HepG2 (cell line): ENCODE results near the gene NBPF1. TPM values are rescaled to one million over a fixed set of nuclear protein-coding genes. Genes with fewer than 3 reads are reported as not detected.

Experiments
- AGO2 ChIP-seq: fragments of 200-400 bp; formaldehyde crosslinking; optimal IDR thresholded peaks from 2 replicates; pipeline ENCODE3; 2017; ENCODE audit warnings: mild to moderate bottlenecking, low read depth, low read length, moderate library complexity
- BCL6 ChIP-seq: IDR thresholded peaks from 2 replicates; pipeline ENCODE4 v1.6.1; 2016; ENCODE audit warnings: missing genetic modification reagents, missing compliant biosample characterization
- CHD4 ChIP-seq: fragments of 200-600 bp; sonication (generic); IDR thresholded peaks from 2 replicates; pipeline ENCODE4 v1.7.0; 2017; ENCODE audit warnings: mild to moderate bottlenecking, low read length, borderline replicate concordance
- GTF2F1 ChIP-seq: fragments of 150-350 bp; IDR thresholded peaks from 2 replicates; pipeline ENCODE4 v1.6.1; 2014; ENCODE audit warnings: low read length
- MTA3 ChIP-seq: sonication (generic); formaldehyde crosslinking; IDR thresholded peaks from 2 replicates; pipeline ENCODE4 v1.4.0; 2020; ENCODE audit warnings: missing genetic modification reagents
- NKX3-1 ChIP-seq: sonication (generic); formaldehyde crosslinking; IDR thresholded peaks from 2 replicates; pipeline ENCODE4 v1.5.0; 2020; ENCODE audit warnings: missing genetic modification reagents
- NR2C2 ChIP-seq: sonication (generic); formaldehyde crosslinking; IDR thresholded peaks from 2 replicates; pipeline ENCODE4 v1.4.0; 2020; ENCODE audit warnings: missing genetic modification reagents, mild to moderate bottlenecking, moderate library complexity, borderline replicate concordance
- PHF8 ChIP-seq: sonication (generic); formaldehyde crosslinking; IDR thresholded peaks from 2 replicates; pipeline ENCODE4 v1.5.0; 2020; ENCODE audit warnings: missing genetic modification reagents
- RBM22 ChIP-seq: fragments of 200-400 bp; formaldehyde crosslinking; optimal IDR thresholded peaks from 2 replicates; pipeline ENCODE3; 2017; ENCODE audit warnings: mild to moderate bottlenecking, low read length, moderate library complexity
- RBM39 ChIP-seq: fragments of 200-400 bp; formaldehyde crosslinking; IDR thresholded peaks from one replicate; pipeline ENCODE4 v1.6.1; 2018; ENCODE audit warnings: antibody characterized with exemption, mild to moderate bottlenecking, low read depth, low read length; ENCODE audit not compliant: poor library complexity, severe bottlenecking
- REXO4 ChIP-seq: sonication (generic); formaldehyde crosslinking; IDR thresholded peaks from 2 replicates; pipeline ENCODE4 v1.8.0; 2022; ENCODE audit warnings: missing genetic modification reagents, mild to moderate bottlenecking, borderline replicate concordance
- SMAD1 ChIP-seq: sonication (generic); formaldehyde crosslinking; IDR thresholded peaks from 2 replicates; pipeline ENCODE4 v1.4.0; 2020; ENCODE audit warnings: missing genetic modification reagents, low read depth, mild to moderate bottlenecking, borderline replicate concordance
- SMC3 ChIP-seq: IDR thresholded peaks from 2 replicates; pipeline ENCODE4 v1.6.1; 2011; ENCODE audit warnings: low read length, improper control_type of control experiment
- SUZ12 ChIP-seq: fragments of 150-350 bp; IDR thresholded peaks from 2 replicates; pipeline ENCODE4 v1.6.1; 2014; ENCODE audit warnings: low read depth, low read length
- ZNF232 ChIP-seq: sonication (generic); formaldehyde crosslinking; IDR thresholded peaks from 2 replicates; pipeline ENCODE4 v1.4.0; 2020; ENCODE audit warnings: missing genetic modification reagents, borderline replicate concordance
- ZNF350 ChIP-seq: sonication (generic); formaldehyde crosslinking; IDR thresholded peaks from 2 replicates; pipeline ENCODE4 v1.4.0; 2020; ENCODE audit warnings: mild to moderate bottlenecking, low read depth, missing genetic modification reagents, borderline replicate concordance
- ZNF615 ChIP-seq: sonication (generic); formaldehyde crosslinking; IDR thresholded peaks from 2 replicates; pipeline ENCODE4 v1.5.0; 2020; ENCODE audit warnings: mild to moderate bottlenecking, missing genetic modification reagents, borderline replicate concordance
- ZNF816 ChIP-seq: sonication (generic); formaldehyde crosslinking; IDR thresholded peaks from 2 replicates; pipeline ENCODE4 v1.8.0; 2022; ENCODE audit warnings: missing genetic modification reagents, mild to moderate bottlenecking, borderline replicate concordance
- polyA plus RNA-seq, 8 experiments: library from polyadenylated mRNA; depleted of rRNA in 3 of 8; stranded (reverse) in 7 of 8; unstranded in 1 of 8; fragments of >200 nt; fragmentation: Illumina TruSeq in 4 of 8; extraction: Trizol in 4 of 8; gene quantifications; 2 replicates each; pipeline versions ENCODE4 v1.2.1 to v1.2.3, GENCODE V29; 2011 to 2016; ENCODE audit warnings: low read depth in 4 of 8, missing spikeins in 1 of 8, mixed read lengths in 1 of 8; ENCODE audit not compliant: insufficient read depth in 1 of 8
- total RNA-seq, 5 experiments: library from RNA; depleted of rRNA; stranded (reverse); fragments of >200 nt; fragmentation: Illumina TruSeq; extraction: Trizol; gene quantifications; 2 replicates each; pipeline ENCODE4 v1.2.3, GENCODE V29; 2016; ENCODE audit warnings: low read depth in 1 of 5
- TF ChIP-seq, protein P1 (sequence below): sonication (generic); formaldehyde crosslinking; IDR thresholded peaks from 2 replicates; pipeline ENCODE4 v1.5.0; 2020; ENCODE audit warnings: mild to moderate bottlenecking, missing genetic modification reagents, borderline replicate concordance
- TF ChIP-seq, protein P2 (sequence below): sonication (generic); formaldehyde crosslinking; IDR thresholded peaks from 2 replicates; pipeline ENCODE4 v1.8.1; 2023; ENCODE audit warnings: mild to moderate bottlenecking, missing genetic modification reagents
- TF ChIP-seq, protein P3 (sequence below), 2 experiments: IDR thresholded peaks; 2 replicates each; pipeline ENCODE4 v1.6.1; 2011 to 2012; ENCODE audit warnings: low read length in 2 of 2, borderline replicate concordance in 1 of 2, low read depth in 1 of 2, mild to moderate bottlenecking in 1 of 2, moderate library complexity in 1 of 2

The NBPF1 gene
- total and polyA plus RNA-seq, 2 of the 13 experiments (the other 11 are each of a cell fraction or from before 2014, with no cell fraction given): 30.3 to 35.6 TPM

DNA sequence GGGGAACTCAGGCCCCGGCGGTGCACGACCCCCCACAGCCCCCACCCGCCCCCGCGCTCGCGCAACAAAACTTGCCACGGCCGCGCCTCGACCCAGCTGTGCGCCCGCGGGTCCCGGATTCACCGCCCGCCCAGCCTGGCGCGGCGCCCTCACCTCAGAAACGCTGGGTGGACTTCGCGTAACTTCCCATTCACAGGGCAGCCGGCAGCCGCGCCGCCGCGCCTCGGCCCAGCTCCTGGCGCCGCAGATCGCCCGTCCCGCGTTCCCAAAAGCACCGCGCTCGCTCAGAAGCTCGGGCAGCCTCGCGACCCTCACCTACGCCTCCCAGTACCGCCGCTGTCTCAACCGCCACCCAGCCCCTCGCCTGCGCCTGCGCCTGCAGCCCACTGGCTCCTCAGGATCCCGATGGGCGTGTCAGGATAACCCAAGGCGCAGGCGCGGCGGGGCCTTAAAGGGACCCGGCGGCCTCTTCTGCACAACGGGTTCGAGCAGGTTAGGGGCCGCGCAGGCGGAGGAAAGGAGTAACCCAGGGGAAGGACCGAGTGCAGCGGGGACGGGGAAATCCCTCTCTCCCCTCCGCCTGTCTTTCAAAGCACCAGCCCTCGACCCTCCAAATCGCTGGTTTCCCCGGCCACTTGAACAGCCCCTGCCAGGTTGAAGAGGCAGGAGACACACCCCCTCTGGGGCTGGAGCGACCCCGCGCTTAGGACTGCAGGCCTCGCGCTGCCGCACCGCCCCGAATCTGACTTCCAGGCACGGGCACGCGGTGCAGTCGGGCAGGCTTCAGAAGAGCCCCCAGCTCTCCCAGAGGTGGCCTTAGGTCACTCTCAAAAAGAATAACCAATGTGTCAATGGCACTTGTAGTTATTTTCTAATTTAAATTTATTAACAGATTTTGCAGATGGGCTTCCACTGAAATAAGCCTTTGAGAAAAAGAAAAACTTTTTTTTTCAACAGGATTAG is at the start of gene NBPF1 (continued):
- TF ChIP-seq NKX3-1 (CRISPR knock-in tag): peak; percentile 85; the same call in 1 of the 2 replicates
- TF ChIP-seq AGO2: peak; percentile 92
- peak; percentile 51 for TF ChIP-seq ZNF232
- peak; percentile 98 for TF ChIP-seq ZNF350 (CRISPR knock-in tag)
- peak; percentile 97 for TF ChIP-seq PHF8 (CRISPR knock-in tag)
- peak; percentile 36; the same call in 1 of the 2 replicates for TF ChIP-seq GTF2F1
- TF ChIP-seq NR2C2 (CRISPR knock-in tag): peak; percentile 70
- TF ChIP-seq ZNF816 (CRISPR knock-in tag): no peak
- TF ChIP-seq RBM39: no peak
- TF ChIP-seq SMAD1: peak; percentile 100
- TF ChIP-seq, protein P1, sequence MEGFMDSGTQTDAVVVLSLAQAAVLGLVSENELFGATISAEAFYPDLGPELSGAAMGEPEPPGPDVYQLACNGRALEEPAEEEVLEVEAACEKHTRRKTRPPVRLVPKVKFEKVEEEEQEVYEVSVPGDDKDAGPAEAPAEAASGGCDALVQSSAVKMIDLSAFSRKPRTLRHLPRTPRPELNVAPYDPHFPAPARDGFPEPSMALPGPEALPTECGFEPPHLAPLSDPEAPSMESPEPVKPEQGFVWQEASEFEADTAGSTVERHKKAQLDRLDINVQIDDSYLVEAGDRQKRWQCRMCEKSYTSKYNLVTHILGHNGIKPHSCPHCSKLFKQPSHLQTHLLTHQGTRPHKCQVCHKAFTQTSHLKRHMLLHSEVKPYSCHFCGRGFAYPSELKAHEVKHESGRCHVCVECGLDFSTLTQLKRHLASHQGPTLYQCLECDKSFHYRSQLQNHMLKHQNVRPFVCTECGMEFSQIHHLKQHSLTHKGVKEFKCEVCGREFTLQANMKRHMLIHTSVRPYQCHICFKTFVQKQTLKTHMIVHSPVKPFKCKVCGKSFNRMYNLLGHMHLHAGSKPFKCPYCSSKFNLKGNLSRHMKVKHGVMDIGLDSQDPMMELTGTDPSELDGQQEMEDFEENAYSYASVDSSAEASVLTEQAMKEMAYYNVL (CRISPR knock-in tag): peak; percentile 87
- peak; percentile 33; the same call in 1 of the 2 replicates for TF ChIP-seq SUZ12
- TF ChIP-seq ZNF615 (CRISPR knock-in tag): no peak
- peak; percentile 88; the same call in 1 of the 2 replicates for TF ChIP-seq MTA3 (CRISPR knock-in tag)
- peak; percentile 69 for TF ChIP-seq BCL6 (CRISPR knock-in tag)
- no peak for TF ChIP-seq RBM22
- TF ChIP-seq, protein P2, sequence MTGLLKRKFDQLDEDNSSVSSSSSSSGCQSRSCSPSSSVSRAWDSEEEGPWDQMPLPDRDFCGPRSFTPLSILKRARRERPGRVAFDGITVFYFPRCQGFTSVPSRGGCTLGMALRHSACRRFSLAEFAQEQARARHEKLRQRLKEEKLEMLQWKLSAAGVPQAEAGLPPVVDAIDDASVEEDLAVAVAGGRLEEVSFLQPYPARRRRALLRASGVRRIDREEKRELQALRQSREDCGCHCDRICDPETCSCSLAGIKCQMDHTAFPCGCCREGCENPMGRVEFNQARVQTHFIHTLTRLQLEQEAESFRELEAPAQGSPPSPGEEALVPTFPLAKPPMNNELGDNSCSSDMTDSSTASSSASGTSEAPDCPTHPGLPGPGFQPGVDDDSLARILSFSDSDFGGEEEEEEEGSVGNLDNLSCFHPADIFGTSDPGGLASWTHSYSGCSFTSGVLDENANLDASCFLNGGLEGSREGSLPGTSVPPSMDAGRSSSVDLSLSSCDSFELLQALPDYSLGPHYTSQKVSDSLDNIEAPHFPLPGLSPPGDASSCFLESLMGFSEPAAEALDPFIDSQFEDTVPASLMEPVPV (CRISPR knock-in tag): peak; percentile 100
- peak; percentile 93 for TF ChIP-seq REXO4 (CRISPR knock-in tag)
- TF ChIP-seq SMC3: peak; percentile 6; the same call in 1 of the 2 replicates
- TF ChIP-seq, protein P3, sequence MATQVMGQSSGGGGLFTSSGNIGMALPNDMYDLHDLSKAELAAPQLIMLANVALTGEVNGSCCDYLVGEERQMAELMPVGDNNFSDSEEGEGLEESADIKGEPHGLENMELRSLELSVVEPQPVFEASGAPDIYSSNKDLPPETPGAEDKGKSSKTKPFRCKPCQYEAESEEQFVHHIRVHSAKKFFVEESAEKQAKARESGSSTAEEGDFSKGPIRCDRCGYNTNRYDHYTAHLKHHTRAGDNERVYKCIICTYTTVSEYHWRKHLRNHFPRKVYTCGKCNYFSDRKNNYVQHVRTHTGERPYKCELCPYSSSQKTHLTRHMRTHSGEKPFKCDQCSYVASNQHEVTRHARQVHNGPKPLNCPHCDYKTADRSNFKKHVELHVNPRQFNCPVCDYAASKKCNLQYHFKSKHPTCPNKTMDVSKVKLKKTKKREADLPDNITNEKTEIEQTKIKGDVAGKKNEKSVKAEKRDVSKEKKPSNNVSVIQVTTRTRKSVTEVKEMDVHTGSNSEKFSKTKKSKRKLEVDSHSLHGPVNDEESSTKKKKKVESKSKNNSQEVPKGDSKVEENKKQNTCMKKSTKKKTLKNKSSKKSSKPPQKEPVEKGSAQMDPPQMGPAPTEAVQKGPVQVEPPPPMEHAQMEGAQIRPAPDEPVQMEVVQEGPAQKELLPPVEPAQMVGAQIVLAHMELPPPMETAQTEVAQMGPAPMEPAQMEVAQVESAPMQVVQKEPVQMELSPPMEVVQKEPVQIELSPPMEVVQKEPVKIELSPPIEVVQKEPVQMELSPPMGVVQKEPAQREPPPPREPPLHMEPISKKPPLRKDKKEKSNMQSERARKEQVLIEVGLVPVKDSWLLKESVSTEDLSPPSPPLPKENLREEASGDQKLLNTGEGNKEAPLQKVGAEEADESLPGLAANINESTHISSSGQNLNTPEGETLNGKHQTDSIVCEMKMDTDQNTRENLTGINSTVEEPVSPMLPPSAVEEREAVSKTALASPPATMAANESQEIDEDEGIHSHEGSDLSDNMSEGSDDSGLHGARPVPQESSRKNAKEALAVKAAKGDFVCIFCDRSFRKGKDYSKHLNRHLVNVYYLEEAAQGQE (IDR thresholded peaks at IDR 0.05; ENCODE audit: borderline replicate concordance in 1 of 2, low read depth in 1 of 2, low read length in 2 of 2): peak in 1 of 2 experiments; percentile 61; a peak in 2 of 4 replicates
- TF ChIP-seq CHD4: no peak
